HG03064 (cell line): ENCODE results near the gene STT3B.

Experiments used
- ATAC-seq: cut with Tn5 transposase; IDR thresholded peaks from one replicate; pipeline ENCODE4 v1.9.1; 2021; ENCODE audit warnings: low read depth; ENCODE audit not compliant: unreplicated experiment

STT3B gene

GRCh38 chr3:31635545-31635944 lies 102.8 kb downstream of the STT3B start:
- ATAC-seq = no peak

DNA sequence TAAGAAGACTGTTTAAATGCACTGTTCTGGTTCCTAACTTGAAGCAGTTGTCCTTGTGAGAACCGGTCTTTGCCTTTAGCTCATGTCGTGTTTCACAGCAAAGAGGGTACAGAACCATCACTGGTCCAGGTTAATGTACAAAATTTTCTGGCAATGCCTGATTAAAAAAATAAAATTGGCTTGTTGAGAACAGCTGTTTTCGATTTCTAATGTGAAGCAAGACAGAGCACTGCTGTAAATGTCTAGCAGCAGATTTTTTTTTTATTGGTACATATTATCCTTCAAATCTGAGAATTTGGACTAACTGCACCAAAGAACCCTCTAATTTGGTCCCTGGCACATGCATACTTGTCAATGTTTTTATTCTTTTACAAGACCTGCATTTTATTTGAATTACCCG lies 103.3 kb downstream of the STT3B start:
- ATAC-seq = no peak

DNA sequence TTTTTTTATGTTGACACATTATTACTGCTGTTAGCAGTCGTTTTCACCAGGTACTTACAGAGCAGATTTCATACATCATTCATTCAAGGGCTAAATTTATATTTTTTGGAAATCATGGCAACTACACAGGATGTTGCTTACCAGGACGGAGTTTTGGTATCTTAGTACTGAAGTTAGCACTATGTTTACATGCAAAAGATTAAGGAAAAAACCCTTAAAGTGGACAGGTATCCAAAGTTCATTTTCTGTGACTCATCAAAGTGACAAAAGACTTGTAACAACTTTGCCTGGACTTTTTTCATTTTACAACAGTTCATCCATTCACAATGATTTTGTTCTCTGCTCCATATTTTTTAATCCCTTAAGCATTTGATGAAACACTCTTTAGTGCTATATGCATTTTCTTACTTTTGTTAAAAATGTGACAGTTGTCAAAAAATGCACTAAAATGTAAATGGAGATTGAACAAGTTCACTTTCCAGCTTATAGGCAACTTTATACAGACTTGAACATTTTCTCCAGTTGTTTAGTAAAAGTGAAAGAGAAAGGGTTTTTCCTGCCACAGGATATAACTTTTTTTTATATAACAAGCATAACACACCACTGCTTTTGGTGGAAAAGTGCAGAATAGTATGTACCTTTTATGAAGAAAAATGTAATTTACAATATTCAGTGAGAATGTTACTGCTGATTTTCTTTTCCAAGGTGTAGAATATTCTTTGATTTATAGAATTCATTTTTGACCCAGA lies 104.1 kb downstream of the STT3B start:
- ATAC-seq = no peak

GRCh38 chr3:31639828-31640227 lies 107.1 kb downstream of the STT3B start:
- no peak for ATAC-seq

DNA sequence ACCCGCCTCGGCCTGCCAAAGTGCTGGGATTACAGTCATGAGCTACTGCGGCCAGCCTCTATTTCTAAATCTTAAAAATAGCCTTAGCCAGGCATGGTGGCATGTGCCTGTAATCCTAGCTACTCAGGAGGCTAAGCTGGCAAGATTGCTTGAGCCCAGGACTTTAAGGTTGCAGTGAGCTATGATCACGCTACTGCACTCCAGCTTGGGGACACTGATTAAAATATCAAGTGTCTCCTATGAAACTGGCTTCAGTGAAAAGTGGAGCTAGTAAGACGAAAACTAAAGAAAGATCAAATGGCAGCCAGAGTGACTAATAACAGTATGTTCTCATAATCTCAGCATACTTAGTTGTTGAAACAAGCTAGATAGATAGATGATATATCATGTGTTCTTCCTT lies 112.5 kb downstream of the STT3B start:
- no peak for ATAC-seq

GRCh38 chr3:31648286-31648968 lies 115.7 kb downstream of the STT3B start:
- no peak for ATAC-seq

- no peak for ATAC-seq
Measured at GRCh38 chr3:31652296-31652695, 119.6 kb downstream of the STT3B start.

GRCh38 chr3:31653464-31653863 lies 120.7 kb downstream of the STT3B start:
- ATAC-seq = no peak

GRCh38 chr3:31654998-31655397 lies 122.3 kb downstream of the STT3B start:
- no peak for ATAC-seq

- no peak for ATAC-seq
Measured at GRCh38 chr3:31659246-31659645, 126.5 kb downstream of the STT3B start.

DNA sequence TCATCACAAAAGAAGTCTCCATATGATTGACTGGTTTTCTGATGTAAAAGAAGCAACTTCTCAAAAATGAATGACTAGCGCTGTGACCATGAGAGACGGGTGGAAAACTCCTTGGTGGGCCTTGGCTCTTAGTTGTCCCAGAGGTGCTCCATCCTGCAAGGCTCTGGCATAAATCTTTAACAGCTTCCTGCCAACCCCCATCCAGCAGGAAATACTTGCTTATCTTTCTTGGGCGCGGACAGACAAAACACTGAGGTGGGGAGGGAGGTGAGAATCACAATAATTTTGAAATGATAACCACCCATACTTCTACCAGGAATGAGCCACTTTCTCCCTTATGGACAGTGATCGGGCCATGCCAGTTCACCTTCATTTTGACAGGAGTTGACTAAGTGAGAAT lies 128.6 kb downstream of the STT3B start:
- no peak for ATAC-seq

- ATAC-seq = no peak
Measured at GRCh38 chr3:31661993-31662670, 129.4 kb downstream of the STT3B start.

GRCh38 chr3:31664031-31664430 lies 131.3 kb downstream of the STT3B start:
- no peak for ATAC-seq

DNA sequence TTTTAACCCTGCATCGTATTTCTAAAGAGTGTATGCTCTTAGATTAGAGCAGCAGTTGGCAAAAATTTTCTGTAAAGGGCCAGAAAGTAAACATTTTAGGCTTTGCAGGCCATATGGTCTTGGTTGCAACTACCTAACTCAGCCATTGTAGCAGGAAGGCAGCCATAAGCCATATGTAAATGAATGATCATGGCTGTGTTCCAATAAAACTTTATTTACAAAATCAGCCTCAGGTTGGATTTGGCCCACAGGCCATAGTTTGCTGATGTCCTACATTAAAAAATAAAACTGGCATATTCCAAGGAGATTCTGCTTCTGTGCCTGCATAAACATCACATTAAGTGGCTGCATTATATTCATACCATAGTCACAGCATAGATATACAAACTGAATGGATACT lies 134.9 kb downstream of the STT3B start:
- ATAC-seq = no peak

GRCh38 chr3:31668242-31668641 lies 135.5 kb downstream of the STT3B start:
- ATAC-seq = no peak

GRCh38 chr3:31670136-31670535 lies 137.4 kb downstream of the STT3B start:
- no peak for ATAC-seq

DNA sequence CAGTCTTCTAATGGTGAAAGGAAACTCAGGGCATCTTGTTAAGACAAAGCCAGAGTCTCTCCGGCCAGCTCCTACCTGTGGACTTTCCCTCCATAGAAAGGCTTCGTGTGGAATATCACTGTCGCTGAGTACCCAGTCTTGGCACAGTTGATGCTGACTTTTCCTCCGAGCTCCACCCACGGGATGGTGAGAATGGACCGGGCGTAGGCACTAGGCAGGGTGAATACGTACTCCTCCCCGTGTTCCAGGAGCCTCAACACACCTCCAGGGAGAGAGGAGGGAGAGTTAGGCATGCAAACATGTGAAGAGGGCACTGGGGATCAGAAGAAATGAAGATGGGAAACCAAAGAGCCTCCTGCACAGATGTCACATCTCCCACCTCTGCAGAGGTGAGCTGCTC lies 138.0 kb downstream of the STT3B start:
- ATAC-seq = no peak

- no peak for ATAC-seq
Measured at GRCh38 chr3:31671451-31671850, 138.7 kb downstream of the STT3B start.

- ATAC-seq = no peak
Measured at GRCh38 chr3:31671976-31672375, 139.3 kb downstream of the STT3B start.

- no peak for ATAC-seq
Measured at GRCh38 chr3:31673950-31674349, 141.2 kb downstream of the STT3B start.

GRCh38 chr3:31676556-31676955 lies 143.8 kb downstream of the STT3B start:
- no peak for ATAC-seq
